Mucosa of stomach (tissue), 1 donor: ENCODE data around the gene CCL21.
A peak's percentile ranks its signal among the peaks of the same experiment; 100 is the strongest.
"Not testable (repeated sequence)": the region's sequence is repeated elsewhere in the genome, so short reads cannot be mapped to it uniquely, and the experiment has no call there.

Experiments
- H3K27me3 ChIP-seq: one replicate; pipeline ENCODE4 v1.7.0; 2013; ENCODE audit warnings: mild to moderate bottlenecking, low read length; ENCODE audit not compliant: control insufficient read depth, insufficient read depth
- H3K36me3 ChIP-seq: one replicate; pipeline ENCODE4 v1.7.0; 2013; ENCODE audit warnings: low read length; ENCODE audit not compliant: control insufficient read depth, insufficient read depth
- H3K4me1 ChIP-seq: one replicate; pipeline ENCODE4 v1.7.0; 2013; ENCODE audit warnings: mild to moderate bottlenecking, low read length; ENCODE audit not compliant: control insufficient read depth, insufficient read depth
- H3K4me3 ChIP-seq: one replicate; pipeline ENCODE4 v1.7.0; 2013; ENCODE audit warnings: low read length
- H3K9ac ChIP-seq: one replicate; pipeline ENCODE4 v1.7.0; 2013; ENCODE audit warnings: mild to moderate bottlenecking, low read length, moderate library complexity
- H3K9me3 ChIP-seq: one replicate; pipeline ENCODE4 v1.7.0; 2013; ENCODE audit warnings: mild to moderate bottlenecking, low read length, moderate library complexity; ENCODE audit not compliant: control insufficient read depth
- donor health status: Pancreatic carcinoma.

CCL21 gene

GRCh38 chr9:34723141-34723540 is 13.2 kb upstream of the CCL21 start:
- Histone ChIP-seq H3K9ac (no peak overlapping the region), H3K36me3 (no peaks in the 10 kb centered on the region), H3K9me3 (no peaks in the 10 kb centered on the region), H3K4me1 (no peaks in the 10 kb centered on the region), H3K27me3 (no peaks in the 10 kb centered on the region), H3K4me3 (no peak overlapping the region)

GRCh38 chr9:34719769-34720025 is 9.8 kb upstream of the CCL21 start:
- not testable (repeated sequence) for H3K9ac ChIP-seq, H3K36me3 ChIP-seq, H3K4me3 ChIP-seq, H3K27me3 ChIP-seq, H3K4me1 ChIP-seq, H3K9me3 ChIP-seq

- Histone ChIP-seq H3K4me3 (no peak overlapping the region), H3K36me3 (no peaks in the 10 kb centered on the region), H3K27me3 (no peaks in the 10 kb centered on the region), H3K9ac (no peak overlapping the region), H3K4me1 (no peaks in the 10 kb centered on the region), H3K9me3 (no peaks in the 10 kb centered on the region)
These were observed 9.3 kb upstream of the CCL21 start for GRCh38 chr9:34719021-34719768.

GRCh38 chr9:34717996-34718614 is 8.2 kb upstream of the CCL21 start:
- H3K9ac ChIP-seq: no peak overlapping the region
- H3K27me3 ChIP-seq: no peaks in the 10 kb centered on the region
- no peak overlapping the region for H3K4me3 ChIP-seq
- H3K9me3 ChIP-seq: no peaks in the 10 kb centered on the region
- no peaks in the 10 kb centered on the region for H3K36me3 ChIP-seq
- no peaks in the 10 kb centered on the region for H3K4me1 ChIP-seq

- Histone ChIP-seq H3K4me1 (no peaks in the 10 kb centered on the region), H3K36me3 (no peaks in the 10 kb centered on the region), H3K9me3 (no peaks in the 10 kb centered on the region), H3K4me3 (no peak overlapping the region), H3K27me3 (no peaks in the 10 kb centered on the region), H3K9ac (no peak overlapping the region)
These were observed 6.8 kb upstream of the CCL21 start for GRCh38 chr9:34716711-34717110.

- no peaks in the 10 kb centered on the region for H3K27me3 ChIP-seq
- no peaks in the 10 kb centered on the region for H3K4me1 ChIP-seq
- H3K9ac ChIP-seq: no peak overlapping the region
- H3K4me3 ChIP-seq: no peak overlapping the region
- H3K36me3 ChIP-seq: no peaks in the 10 kb centered on the region
- H3K9me3 ChIP-seq: no peaks in the 10 kb centered on the region
These were observed 5.8 kb upstream of the CCL21 start for GRCh38 chr9:34715639-34716215.

- Histone ChIP-seq H3K4me3 (no peak overlapping the region), H3K9me3 (no peaks in the 10 kb centered on the region), H3K27me3 (no peaks in the 10 kb centered on the region), H3K36me3 (no peaks in the 10 kb centered on the region), H3K9ac (no peak overlapping the region), H3K4me1 (no peaks in the 10 kb centered on the region)
These were observed 4.1 kb upstream of the CCL21 start for GRCh38 chr9:34714007-34714406.

GRCh38 chr9:34712140-34712539 is 2.2 kb upstream of the CCL21 start:
- H3K27me3 ChIP-seq: no peaks in the 10 kb centered on the region
- H3K4me3 ChIP-seq: no peak overlapping the region
- no peaks in the 10 kb centered on the region for H3K36me3 ChIP-seq
- H3K4me1 ChIP-seq: no peaks in the 10 kb centered on the region
- H3K9ac ChIP-seq: no peak overlapping the region
- H3K9me3 ChIP-seq: no peaks in the 10 kb centered on the region

- Histone ChIP-seq H3K36me3 (no peaks in the 10 kb centered on the region), H3K4me3 (no peak overlapping the region), H3K4me1 (no peaks in the 10 kb centered on the region), H3K9me3 (no peaks in the 10 kb centered on the region), H3K9ac (no peak overlapping the region), H3K27me3 (no peaks in the 10 kb centered on the region)
These were observed 549 bp downstream of the CCL21 start for GRCh38 chr9:34709196-34709978.

GRCh38 chr9:34707130-34707529 is 2.8 kb downstream of the CCL21 start:
- Histone ChIP-seq H3K4me1 (no peaks in the 10 kb centered on the region), H3K27me3 (no peaks in the 10 kb centered on the region), H3K4me3 (no peak overlapping the region), H3K9ac (no peak overlapping the region), H3K36me3 (no peaks in the 10 kb centered on the region), H3K9me3 (no peaks in the 10 kb centered on the region)

GRCh38 chr9:34701769-34702736 is 7.9 kb downstream of the CCL21 start:
- H3K4me1 ChIP-seq: peaks cover 11% of the 10 kb centered on the region
- H3K9ac ChIP-seq: peak overlapping the region; percentile 67
- H3K4me3 ChIP-seq: peak overlapping the region; percentile 69
- H3K36me3 ChIP-seq: no peaks in the 10 kb centered on the region
- no peaks in the 10 kb centered on the region for H3K9me3 ChIP-seq
- peaks cover 9% of the 10 kb centered on the region for H3K27me3 ChIP-seq
